SW480 (cell line): ENCODE results near the gene TRERF1.
"Not testable (repeated sequence)": the region's sequence is repeated elsewhere in the genome, so short reads cannot be mapped to it uniquely, and the experiment has no call there.

ENCODE experiments used
- DNase-seq: peaks from one replicate; pipeline ENCODE4 v3.0.0-alpha.2; 2016; ENCODE audit warnings: low spot score

Gene TRERF1

DNA sequence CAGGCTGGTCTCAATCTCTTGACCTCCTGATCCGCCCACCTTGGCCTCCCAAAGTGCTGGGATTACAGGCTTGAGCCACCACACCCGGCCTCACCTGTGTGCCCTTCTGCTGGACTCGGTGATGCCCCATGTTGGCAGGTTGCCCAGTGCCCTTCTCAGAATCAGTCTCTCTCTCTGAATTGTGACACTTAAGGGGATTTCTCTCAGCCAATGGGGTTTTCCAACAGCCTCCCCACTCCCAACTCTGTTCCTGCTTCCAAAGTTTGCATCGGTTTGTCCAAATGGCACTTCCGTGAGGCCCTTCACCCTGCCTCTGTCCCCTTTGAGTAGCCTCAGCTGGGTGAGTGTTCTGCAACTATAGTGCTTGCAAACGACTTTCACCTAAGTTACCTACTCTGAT is 230.9 kb downstream of the TRERF1 start:
- DNase-seq: no peak

DNA sequence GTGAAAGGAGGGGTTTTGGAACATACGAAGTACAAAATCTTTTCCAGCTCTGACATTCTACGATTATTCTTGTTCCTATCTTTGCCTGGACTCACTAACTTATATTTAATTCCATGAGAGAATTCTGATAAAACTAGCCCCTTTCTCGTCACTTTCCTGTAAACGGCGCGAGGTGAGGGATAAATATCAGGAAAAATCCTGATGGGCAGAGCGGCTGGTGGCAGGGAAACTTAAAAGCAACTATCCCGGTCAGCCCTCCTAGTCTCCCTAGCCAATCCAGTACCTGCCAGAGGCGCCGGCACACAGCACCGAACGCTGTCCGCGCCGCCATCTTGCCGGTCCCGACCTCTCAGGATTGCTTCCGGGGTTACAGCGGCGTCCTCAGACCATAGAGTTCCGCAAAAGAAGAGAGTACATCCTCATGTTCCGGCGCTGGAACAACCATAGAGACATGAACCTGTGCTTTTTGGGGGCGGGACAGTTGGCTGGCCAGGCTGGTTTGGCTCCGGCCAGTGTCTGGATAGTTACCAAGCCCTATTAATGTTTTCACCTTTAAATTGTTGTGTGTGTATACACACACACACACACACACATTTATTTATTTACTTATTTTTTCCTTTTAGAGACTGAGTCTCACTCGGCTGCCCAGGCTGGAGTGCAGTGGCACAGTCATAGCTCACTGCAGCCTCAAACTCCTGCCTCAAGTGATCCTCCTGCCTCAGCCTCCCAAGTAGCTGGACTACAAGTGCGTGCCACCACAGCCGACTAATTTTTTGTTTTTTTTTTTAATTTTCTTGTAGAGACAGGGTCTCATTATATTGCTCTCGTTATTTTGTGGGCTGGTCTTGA is 234.0 kb downstream of the TRERF1 start, which contains the start of gene MRPS10:
TSS of gene MRPS10 (minus strand) at position 343 of the 849 bp plus-strand sequence. CDS start at position 331, 12 bp downstream.
- DNase-seq: peak; percentile 93

DNA sequence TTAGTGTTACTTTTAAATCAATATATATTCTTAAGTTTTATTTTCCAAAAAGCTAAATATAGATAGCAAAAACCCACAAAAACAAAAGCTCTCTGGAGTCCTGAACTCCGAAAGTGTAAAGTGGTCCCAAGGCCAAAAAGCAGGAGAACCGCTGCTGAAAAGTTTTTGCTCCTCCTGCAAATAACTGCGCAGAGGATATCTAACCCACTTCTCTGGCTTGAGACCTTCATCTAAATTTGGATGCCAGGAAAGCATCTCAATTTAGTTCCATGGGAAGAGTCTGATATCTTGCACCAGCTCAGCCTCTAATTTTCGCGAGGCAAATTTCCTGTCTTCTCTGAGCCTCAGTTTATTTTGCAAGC is 234.6 kb downstream of the TRERF1 start:
- no peak for DNase-seq

DNA sequence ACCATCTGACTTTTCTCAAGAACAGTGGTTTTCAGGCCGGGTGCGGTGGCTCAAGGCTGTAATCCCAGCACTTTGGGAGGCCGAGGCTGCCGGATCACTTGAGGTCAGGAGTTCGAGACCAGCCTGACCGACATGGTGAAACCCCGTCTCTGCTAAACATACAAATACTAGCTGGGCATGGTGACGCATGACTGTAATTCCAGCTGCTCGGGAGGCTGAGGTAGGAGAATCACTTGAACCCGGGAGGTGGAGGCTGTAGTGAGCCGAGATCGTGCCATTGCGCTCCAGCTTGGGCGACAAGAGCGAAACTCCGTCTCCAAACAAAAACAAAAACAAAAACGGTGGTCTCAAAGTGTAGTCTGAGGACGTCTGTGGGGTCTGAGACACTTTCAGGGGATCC is 235.2 kb downstream of the TRERF1 start:
- not testable (repeated sequence) for DNase-seq

DNA sequence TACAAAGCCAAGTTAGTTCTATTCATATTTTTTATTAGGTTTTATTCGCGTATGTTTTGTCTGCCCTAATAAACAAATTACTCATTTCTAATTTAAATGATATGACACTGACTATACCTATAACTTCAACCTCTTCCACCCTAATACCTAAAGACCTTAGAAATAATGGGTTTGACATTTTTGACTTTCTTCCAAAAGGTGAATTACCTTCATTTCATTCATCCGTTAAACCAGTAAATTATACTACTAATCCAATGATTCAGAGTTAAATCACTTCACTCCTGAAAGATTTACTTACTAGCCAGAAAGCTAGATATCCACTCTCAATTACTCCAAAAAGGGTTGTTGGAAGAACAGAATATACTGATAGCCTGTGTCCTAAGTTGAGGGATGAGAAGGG is 239.3 kb downstream of the TRERF1 start:
- DNase-seq: no peak

DNA sequence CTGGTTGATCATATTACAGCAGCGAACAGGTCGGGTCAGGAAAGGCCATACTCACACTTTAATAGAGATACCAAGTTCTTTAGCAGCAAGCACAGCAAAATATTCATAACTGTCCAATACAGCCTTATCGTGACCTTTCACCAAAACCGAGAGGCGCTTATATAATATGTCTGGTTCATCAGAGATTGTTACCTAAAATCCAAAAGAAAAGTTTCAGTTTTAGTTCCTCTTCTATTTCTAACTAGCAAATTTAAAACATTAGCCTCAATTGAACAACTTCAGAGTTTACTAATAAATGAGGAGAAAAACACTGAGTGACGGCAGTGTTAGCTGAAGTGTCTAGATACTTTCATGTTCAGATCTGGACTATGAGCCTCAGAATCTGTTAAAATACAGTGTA is 240.0 kb downstream of the TRERF1 start:
- DNase-seq: no peak

DNA sequence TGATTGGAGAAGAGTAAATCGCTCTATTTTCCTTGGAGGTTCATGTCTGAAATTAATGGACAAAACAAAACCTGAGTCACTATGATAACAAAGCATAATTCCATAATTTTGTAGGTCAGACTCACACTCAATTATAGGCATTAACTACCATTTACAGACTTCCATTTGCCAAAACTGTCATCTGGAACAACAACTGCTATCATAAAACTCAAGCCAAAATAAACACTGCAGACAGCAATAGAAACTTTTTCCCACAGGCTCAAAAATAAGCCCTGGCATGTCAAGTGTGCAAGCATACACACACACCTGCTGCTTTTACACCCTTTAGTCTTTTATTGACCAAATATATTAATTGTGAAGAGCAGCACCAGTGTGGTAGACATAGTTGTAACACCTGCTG is 241.2 kb downstream of the TRERF1 start:
- no peak for DNase-seq

DNA sequence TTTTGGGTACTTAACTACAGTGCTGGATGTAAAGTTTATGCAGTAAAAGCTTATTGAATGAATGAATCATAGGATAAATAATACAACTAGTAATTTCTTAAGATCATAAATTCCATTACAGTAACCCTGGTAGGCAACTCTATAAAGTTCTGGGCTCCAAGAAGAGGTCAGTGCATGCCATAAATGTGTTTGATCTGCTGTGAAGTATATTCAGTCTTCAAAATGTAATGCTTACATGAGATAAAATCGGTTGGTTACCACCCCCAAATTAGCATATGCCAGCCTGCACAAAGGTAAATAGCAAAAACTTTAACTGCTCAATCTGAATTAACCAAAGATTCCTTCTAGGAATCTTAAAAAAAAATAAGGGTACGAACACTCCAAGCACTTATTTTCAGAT is 244.2 kb downstream of the TRERF1 start:
- DNase-seq: not testable (repeated sequence)

DNA sequence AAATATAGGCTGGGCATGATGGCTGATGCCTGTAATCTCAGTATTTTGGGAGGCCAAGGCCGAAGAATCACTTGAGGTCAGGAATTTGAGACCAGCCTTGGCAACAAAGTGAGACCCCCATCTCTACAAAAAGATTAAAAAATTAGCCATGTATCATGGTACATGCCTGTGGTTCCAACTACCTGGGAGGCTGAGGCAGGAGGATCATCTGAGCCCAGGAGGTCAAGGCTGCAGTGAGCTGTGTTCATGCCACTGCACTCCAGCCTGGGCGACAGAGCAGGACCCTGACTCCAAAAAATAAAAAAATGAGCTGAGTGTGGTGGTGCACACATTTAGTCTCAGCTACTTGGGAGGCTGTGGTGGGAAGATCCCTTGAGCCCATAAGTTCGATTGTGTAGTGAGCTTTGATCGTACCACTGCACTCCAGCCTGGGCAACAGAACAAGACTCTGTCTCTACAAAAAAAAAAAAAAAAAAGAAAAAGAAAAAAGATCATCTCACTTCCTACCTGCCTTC is 246.9 kb downstream of the TRERF1 start:
- no peak for DNase-seq

DNA sequence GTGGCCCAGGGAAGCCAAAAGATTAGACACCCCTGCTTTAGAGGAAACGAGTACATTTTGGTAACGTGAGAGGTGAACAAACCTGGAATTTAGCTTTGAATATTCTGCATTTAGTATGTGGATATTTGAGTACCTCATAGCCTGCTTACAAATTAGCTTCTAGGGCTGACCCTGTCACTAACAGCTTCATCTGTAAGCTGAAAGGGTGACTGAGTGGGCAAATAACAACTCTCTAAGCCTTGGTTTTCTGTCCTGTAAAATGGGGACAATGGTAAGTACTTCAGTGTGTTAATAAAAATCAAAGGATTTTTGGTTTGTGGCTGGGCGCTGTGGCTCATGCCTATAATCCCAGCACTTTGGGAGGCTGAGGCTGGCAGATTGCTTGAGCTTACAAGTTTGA is 248.5 kb downstream of the TRERF1 start:
- DNase-seq: no peak

DNA sequence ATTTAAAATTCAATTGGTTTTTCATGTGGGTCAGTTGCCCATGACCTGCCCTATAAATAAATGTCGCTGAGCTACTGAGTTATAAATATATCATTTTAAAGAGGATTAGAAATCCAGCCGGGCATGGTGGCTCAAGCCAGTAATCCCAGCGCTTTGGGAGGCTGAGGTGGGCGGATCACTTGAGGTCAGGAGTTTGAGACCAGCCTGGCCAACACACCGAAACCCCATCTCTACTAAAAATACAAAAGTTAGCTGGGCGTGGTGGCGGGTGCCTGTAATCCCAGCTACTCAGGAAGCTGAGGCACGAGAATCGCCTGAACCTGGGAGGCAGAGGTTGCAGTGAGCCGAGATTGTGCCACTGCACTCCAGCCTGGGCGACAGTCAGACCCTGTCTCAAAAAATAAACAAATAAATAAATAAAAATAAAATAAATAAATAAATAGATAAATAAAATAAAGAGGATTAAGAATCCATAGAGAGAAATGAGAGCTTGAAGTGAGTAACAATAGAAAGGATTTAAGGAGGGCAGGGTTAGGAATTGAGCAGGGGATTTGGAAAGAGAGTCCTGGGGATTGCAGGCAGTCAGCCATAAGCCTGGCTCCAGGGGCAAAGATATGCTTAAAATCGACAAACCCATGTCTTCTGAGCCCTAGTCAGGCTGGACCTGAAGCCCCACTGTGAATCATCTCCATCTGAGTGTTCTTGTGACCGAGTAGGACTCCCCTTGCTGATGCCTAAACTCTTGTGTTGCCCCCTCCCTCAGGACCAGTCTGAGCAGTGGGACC is 249.4 kb downstream of the TRERF1 start:
- DNase-seq: not testable (repeated sequence)

DNA sequence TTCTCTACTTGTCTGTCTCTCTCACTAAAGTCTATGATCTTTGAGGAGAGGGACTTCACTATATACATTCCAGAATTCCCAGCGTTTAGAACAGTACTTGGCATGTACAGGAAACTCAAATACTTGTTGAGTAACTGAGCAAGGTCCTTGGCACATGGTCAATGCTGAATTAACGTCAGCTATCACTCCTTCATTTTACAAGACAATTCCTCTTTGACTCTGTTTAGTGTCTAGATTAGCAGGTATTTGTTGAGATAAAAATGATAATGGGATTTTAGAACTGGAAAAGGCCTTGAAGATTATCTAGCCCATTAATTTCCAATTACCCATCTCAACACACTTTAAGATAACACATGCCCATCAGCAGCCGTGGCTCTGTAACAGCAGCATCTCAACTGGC is 250.3 kb downstream of the TRERF1 start:
- no peak for DNase-seq

DNA sequence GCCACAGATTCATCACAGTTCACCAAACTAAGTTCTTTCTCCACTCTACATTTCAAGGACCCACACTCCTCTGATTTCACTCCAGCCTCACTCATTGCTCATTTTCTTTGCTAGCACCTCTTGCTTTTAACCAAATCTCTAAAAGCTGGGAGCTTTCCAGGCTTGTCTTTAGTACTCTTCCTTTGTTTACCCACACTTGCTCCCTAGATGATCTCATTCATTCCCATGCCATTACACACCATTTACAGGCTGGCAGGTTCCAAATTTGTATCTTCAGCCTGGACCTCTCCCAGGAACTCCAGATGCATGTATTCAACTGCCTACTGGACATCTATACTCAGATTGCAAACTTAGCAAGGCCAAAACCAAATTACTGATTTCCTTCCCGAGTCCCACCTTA is 251.7 kb downstream of the TRERF1 start:
- no peak for DNase-seq

DNA sequence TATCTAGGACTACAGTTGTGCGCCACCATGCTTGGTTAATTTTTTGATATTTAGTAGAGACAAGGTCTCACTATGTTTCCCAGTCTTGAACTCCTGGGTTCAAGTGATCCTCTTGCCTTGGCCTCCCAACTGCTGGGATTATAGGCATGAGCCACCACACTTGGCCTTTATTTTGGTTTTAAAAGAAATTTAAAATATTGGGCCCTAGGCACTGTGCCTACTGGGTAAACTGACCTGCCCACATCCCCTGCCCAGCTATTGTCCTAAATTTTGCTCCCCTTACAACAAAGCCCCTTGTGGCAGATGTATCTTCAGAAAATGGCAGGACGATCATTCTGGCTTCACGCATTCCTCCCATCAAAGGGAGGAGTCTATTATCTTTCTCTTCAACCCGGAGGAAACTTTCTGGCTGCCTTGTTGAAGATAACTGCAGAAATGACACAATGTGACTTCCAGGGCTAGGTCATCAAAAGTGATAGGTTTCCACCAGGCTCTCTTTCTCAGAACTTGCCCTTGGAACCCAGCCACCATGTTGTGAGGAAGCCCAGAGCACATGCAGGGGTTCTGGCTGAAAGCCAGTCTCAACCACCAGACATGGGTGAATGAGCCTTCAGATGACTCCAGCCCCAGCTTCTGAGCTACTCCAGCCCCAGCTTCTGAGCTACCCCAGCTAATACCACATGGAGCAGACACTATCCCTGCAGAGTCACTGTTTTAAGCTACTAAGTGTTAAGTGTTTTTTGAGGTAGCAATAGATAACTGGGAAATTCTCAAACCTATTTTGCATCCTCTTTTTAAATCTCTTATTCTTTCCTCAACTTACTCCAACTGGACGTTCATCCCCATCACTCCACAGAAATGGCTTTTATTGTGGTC is 252.4 kb downstream of the TRERF1 start:
- no peak for DNase-seq

DNA sequence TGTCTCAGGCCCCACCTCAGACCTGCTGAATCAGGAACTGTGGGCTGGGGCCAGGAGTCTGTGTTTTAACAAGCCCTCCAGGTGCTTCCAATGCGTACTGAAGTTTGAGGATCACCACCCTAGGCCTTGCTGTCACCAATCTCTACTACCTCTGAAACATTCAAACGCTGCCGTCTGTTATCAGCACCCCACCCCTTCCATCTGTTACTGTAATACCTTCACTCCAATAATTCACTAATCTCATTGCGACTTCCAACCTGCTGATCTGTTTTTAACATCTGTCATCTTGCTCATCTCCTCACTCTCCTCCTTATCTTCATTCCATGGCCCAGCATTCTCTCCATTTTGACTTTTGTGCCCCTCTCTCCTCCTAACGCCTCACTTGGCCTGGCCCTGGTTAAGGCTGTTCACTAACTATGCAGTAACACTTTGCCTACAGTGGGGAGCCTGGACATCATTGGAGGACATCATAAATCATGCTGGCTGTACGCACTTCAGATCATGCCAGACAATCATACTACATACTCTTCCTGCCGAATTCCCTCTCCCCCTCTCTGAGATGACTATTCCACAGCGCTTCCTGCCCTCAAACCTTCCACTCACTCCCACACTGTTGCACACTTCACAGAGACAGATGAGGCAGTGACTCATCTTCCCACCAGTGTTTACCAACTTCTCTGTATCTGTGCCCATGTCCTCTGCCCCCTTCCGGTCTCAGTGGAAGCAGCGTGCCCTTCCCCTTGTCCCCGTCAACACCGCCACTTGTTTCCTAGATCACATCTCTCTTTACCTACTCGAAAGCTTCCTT is 254.0 kb downstream of the TRERF1 start:
- DNase-seq: peak; percentile 83

DNA sequence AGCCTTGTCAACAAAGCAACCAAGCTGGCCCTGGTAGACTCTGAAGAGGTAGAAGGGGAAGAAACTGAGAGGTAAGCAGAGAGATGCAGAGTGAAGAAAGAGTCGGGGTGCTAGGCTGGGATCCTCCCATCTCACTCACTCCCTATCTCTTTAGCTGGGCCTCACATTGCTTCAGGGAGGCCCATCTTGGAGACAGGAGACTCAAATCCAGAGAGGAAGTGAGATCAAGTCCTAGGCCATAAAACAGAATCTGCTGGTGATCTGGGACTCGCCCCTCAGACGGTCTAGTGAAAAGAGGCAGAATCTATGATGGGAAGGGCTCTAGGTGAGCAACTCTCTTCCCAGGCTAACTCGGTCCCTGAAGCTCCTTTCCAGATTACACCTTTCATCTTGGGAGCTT is 256.3 kb downstream of the TRERF1 start:
- DNase-seq: no peak

DNA sequence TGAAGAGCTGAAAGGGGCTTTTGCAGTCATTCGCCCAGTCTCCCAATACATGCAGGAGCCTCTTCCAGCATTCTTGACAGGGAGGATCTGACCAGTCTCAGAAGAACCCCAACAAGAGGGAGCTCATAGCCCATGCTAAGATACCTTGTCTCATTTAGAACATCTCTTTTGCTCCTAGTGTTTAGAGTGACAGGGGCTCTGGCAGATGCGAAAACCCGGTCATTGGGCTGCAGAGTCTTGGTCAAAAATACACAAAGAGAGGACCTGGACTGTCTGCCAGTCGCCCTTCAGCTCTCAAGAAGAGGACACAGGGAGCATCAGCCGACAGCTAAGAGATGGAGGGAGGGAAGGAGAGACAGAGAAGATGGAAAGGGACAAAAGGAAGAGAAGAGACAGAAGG is 257.7 kb downstream of the TRERF1 start:
- no peak for DNase-seq

DNA sequence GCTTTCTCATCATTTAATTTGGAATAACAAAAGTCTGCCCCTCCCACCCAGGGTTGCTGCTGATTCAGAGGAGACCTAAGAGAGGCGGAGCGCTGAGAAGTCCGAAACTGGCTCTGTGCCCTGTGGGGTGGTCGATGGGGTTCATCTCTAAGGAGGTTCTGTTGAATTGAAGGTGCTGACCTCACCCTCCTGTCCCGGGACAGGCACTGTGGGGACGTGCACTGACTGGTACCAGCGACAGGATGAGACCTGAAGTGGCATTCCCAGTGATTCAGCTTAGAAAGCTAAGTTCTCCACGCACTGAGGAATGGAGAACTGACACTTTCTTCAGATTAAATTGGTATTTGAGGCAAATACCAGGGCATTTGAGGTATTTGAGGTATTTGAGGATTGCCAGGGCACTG is 258.2 kb downstream of the TRERF1 start:
- DNase-seq: no peak

DNA sequence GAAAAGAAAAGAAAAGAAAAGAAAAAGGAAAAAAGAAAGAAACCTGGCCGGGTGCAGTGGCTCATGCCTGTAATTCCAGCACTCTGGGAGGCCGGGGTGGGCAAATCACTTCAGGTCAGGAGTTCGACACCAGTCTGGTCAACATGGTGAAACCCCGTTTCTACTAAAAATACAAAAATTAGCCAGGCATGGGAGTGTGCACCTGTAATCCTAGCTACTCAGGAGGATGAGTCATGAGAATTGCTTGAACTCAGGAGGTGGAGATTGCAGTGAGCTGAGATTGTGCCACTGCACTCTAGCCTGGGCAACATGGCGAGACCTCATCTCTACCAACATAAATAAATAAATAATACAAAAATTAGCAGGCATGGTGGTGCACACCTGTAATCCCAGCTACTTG is 259.3 kb downstream of the TRERF1 start:
- DNase-seq: not testable (repeated sequence)

DNA sequence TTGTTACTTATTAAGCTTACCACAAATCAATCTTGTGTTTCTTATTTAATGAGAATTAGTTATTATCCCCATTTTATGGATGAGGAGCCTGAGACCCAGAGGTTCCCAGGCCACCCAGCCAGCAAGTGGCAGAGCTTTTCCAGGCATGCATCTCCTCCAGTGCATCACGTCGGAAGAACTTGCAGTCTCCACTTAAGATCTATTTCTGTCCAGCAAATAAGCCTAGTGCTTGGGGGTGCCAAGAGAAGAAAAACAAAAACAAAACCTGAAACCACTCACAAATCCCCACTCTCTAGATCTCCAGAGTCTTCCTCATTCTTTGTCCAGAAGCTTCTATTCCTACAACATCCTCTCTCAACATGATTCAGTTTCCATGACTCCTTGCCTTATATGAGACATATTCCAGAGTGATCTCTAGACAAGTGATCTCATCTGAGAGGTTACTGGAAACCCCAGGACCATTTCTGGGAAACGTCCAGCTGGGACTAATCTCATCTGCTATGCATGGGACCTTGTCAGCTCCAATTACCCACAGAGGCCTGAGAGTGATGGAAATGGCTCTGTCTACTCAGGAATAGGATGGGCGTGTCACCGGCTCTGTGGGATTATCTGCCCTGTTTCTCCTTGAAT is 261.1 kb downstream of the TRERF1 start:
- no peak for DNase-seq

DNA sequence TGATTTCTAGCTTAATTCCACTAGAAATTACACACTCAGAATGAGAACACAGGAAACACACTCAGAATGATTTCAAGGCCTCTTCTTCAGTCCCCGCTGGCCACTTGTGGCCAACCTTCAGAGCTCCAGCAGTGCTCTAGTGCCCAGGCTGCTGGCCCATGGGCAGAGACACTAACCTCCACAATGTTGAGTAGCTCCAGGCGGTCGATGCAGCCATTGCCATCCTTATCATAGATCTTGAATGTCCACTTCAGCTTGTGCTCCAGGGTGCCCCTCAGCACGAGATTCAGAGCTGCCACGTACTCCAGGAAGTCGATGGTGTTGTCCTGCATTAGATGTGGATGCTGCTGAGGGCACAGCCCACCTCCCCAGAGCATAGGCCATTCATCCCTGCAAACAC is 263.3 kb downstream of the TRERF1 start:
- DNase-seq: no peak
